ENCODE measurements around the gene MARVELD3.
"Not testable (repeated sequence)": the region's sequence is repeated elsewhere in the genome, so short reads cannot be mapped to it uniquely, and the experiment has no call there.

Gene MARVELD3

DNA sequence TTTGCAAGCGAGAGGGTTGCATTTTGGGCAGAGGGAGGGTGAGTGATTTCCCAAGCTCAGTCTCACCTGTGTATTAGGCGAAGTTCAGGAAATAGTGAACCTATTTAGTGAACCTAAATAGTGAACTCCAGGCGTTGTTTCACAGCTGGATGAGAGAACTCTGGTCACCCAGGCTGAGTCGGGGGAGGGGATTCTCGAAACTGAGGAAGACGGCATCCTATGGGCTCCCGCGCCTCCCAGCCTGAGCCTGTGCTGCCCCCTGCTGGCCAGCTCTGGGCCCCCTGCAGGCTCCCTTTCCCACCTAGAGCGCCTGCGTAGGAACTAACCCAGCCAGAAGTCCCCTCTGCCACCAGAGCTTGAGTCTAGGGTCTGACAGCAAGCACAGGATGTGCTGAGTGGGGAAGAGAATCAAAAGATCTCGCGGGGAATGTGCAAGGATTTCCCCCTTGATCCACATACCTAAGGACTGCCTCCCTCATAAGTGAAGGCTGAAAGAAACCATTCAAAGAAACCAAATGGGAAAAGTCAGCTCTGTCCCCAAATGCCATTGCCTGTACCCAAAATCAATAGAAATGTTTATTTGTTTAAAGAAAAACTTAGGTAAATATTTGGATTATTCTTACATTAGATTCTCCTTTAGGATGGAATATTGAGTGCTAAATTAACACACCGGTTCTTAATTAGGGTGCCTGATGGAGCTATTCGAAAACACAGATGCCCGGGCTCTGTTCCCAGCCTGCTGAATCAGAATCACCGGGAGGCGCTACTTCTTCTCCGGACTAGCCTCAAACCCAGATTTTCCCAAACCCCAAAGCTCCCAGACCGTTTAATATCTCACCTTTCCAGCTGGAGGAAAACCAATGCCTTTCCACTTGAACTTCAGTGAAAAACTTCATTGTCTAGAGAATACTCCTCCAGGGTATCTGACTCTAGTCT is 14.8 kb upstream of the MARVELD3 start:
- TF ChIP-seq, protein P1, sequence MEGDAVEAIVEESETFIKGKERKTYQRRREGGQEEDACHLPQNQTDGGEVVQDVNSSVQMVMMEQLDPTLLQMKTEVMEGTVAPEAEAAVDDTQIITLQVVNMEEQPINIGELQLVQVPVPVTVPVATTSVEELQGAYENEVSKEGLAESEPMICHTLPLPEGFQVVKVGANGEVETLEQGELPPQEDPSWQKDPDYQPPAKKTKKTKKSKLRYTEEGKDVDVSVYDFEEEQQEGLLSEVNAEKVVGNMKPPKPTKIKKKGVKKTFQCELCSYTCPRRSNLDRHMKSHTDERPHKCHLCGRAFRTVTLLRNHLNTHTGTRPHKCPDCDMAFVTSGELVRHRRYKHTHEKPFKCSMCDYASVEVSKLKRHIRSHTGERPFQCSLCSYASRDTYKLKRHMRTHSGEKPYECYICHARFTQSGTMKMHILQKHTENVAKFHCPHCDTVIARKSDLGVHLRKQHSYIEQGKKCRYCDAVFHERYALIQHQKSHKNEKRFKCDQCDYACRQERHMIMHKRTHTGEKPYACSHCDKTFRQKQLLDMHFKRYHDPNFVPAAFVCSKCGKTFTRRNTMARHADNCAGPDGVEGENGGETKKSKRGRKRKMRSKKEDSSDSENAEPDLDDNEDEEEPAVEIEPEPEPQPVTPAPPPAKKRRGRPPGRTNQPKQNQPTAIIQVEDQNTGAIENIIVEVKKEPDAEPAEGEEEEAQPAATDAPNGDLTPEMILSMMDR (conservative IDR thresholded peaks at IDR 0.05; ENCODE audit: low read depth, low read length) = peak; percentile 91
- no peak overlapping the region for H3K4me3 ChIP-seq (ENCODE audit: low read length)
- no peak for DNase-seq (ENCODE audit: low read depth)

GRCh38 chr16:71614956-71615355 is 11.0 kb upstream of the MARVELD3 start:
- not testable (repeated sequence) for H3K4me3 ChIP-seq (ENCODE audit: low read length); DNase-seq (ENCODE audit: low read depth)

DNA sequence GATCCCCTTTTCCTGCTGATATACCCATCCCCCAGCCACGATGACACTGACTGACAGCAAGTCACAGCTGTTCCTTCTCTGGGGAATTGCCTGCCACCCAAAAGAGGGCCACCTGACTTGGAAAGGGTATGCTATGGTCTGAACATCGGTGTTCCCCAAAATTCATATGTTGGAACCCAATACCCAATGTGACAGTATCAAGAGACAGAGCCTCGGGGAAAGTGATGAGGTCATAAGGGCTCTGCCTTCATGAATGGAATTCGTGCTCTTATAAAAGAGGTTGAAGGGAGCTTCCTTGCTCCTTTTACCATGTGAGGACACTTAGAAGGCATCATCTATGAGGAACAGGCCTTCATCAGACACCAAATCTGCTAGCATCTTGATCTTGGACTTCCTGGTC is 7.6 kb upstream of the MARVELD3 start:
- no peak overlapping the region for H3K4me3 ChIP-seq (ENCODE audit: low read length)
- DNase-seq (ENCODE audit: low read depth) = no peak
- TF ChIP-seq, protein P1 (conservative IDR thresholded peaks at IDR 0.05; ENCODE audit: low read depth, low read length) = no peak

DNA sequence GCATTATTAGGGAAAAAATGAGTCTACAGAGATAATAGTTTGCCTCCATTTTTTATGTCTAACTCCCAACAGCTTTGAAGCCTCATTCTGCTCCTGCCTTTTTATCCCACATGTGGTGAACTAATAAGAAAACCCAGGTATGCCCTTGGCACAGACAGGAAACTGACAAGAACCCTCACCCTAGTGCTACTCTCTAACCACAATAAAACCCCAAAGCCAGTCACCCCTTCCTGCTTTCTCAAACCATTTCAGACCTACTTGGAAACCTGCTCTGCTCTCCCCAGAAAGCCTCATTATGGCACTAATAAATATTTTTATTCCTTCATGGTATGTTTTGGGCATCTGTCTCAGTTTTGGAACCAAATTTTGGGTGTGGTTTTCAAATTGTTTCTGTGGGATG is 3.9 kb upstream of the MARVELD3 start:
- TF ChIP-seq, protein P1 (conservative IDR thresholded peaks at IDR 0.05; ENCODE audit: low read depth, low read length) = no peak

DNA sequence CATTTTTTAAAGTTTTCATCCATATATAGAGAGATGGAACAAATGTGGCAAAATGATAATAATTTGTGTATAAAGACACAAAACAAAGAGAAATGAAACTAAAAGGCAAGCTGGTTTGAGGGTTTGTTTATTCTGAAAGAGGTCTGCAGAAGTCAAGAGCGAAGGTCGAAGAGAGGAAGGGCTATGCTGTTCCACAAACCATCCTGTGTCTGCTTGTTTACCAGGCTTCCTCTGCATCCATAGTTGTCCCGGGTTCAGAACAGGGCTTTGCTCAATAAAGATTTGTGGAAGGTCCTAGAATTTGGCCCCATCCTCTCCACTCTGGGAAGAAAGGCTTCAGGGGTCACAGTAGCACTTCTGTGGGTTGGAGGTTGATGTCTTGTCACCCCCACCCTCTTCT is 2.4 kb upstream of the MARVELD3 start:
- TF ChIP-seq, protein P1 (conservative IDR thresholded peaks at IDR 0.05; ENCODE audit: low read depth, low read length) = no peak
- DNase-seq (ENCODE audit: low read depth) = no peak
- H3K4me3 ChIP-seq (ENCODE audit: low read length) = no peak overlapping the region

More for the DNA sequence above, 3.9 kb upstream of the MARVELD3 start:
- DNase-seq (ENCODE audit: low read depth) = no peak
- no peak overlapping the region for H3K4me3 ChIP-seq (ENCODE audit: low read length)

DNA sequence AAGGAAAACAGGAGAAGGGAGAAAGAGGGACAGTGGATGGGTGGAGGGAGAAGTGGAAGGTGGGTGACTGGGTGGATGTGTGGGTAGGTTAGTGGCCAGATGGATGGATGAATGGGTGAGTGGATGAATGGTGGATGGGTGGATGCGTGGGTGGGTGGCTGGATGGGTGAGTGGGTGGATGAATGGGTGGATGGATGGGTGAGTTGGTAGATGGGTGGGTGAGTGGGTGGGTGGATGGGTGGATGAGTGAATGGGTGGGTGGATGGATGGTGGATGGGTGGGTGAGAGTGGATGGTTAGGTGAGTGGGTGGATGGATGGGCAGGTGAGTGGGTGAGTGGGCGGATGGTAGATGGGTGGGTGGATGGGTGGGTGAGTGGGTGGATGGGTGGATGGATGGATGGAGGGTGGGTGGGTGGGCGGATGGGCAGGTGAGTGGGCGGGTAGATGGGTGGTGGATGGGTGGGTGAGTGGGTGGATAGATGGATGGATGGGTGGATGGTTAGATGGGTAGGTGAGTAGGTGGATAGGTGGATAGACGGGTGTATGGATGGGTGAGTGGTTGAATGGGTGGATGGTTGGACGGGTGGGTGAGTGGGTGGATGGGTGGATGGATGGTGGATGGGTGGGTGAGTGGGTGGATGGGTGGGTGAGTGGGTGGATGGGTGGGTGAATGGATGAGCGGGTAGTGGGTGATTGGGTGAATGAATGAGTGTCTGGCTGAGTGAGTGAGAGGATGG is 702 bp upstream of the MARVELD3 start:
- no peak overlapping the region for H3K4me3 ChIP-seq (ENCODE audit: low read length)
- TF ChIP-seq, protein P1 (conservative IDR thresholded peaks at IDR 0.05; ENCODE audit: low read depth, low read length) = no peak
- DNase-seq (ENCODE audit: low read depth) = no peak

DNA sequence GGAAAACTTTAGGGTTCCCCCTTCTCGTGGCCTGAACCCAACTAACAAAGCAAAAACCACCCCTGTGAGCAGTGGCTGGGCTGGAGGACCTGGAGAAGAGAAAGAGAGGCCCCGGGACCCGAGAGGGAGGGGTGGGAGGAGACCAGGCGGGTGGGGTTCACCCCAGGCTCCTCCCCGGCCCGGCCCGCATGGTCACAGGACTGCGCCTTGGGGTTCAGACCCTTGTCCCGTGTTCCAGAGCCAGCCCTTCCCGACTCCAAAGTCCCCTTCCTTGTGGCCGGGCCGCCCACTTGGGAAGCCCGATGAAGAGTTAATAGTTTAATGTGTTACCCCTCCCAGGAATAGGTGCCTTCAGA is 852 bp downstream of the MARVELD3 start:
- H3K4me3 ChIP-seq (ENCODE audit: low read length) = peak overlapping the region; percentile 30
- DNase-seq (ENCODE audit: low read depth) = no peak

More for the DNA sequence above, 852 bp downstream of the MARVELD3 start:
- TF ChIP-seq, protein P1 (conservative IDR thresholded peaks at IDR 0.05; ENCODE audit: low read depth, low read length) = no peak
